ENCODE measurements around the gene F2. TPM values are rescaled to one million over a fixed set of nuclear protein-coding genes. Genes with fewer than 3 reads are reported as not detected.
A peak's percentile ranks its signal among the peaks of the same experiment; 100 is the strongest.
"Not testable (repeated sequence)": the region's sequence is repeated elsewhere in the genome, so short reads cannot be mapped to it uniquely, and the experiment has no call there.

The F2 gene
- not detected in 2 replicates for total RNA-seq (ENCODE audit: low replicate concordance)

GRCh38 chr11:46719048-46719542 lies at the start of gene F2:
TSS of gene F2 (plus strand) at chr11:46719213. CDS start at chr11:46719236, 23 bp downstream.
- DNase-seq (ENCODE audit: low read depth): no peak
- H3K4me3 ChIP-seq (ENCODE audit: low read depth, low read length): no peak within 1 kb of the TSS
- TF ChIP-seq CTCF (IDR thresholded peaks at IDR 0.05; ENCODE audit: insufficient read depth, low read length): no peak

GRCh38 chr11:46669711-46670139 lies 49.3 kb upstream of the F2 start:
- H3K4me3 ChIP-seq (ENCODE audit: low read depth, low read length): no peak overlapping the region
- no peak for DNase-seq (ENCODE audit: low read depth)
- peak; percentile 20 for TF ChIP-seq CTCF (IDR thresholded peaks at IDR 0.05; ENCODE audit: insufficient read depth, low read length)

- H3K4me3 ChIP-seq (ENCODE audit: low read depth, low read length); DNase-seq (ENCODE audit: low read depth): not testable (repeated sequence)
Measured at GRCh38 chr11:46670521-46670920, 48.5 kb upstream of the F2 start.

- DNase-seq (ENCODE audit: low read depth): no peak
- TF ChIP-seq CTCF (IDR thresholded peaks at IDR 0.05; ENCODE audit: insufficient read depth, low read length): no peak
- no peak overlapping the region for H3K4me3 ChIP-seq (ENCODE audit: low read depth, low read length)
Measured at GRCh38 chr11:46671958-46672315, 47.1 kb upstream of the F2 start.

GRCh38 chr11:46672381-46672839 lies 46.6 kb upstream of the F2 start:
- DNase-seq (ENCODE audit: low read depth): no peak
- TF ChIP-seq CTCF (IDR thresholded peaks at IDR 0.05; ENCODE audit: insufficient read depth, low read length): no peak
- H3K4me3 ChIP-seq (ENCODE audit: low read depth, low read length): no peak overlapping the region

GRCh38 chr11:46673713-46674462 lies 45.1 kb upstream of the F2 start:
- DNase-seq (ENCODE audit: low read depth): no peak
- H3K4me3 ChIP-seq (ENCODE audit: low read depth, low read length): no peak overlapping the region
- TF ChIP-seq CTCF (IDR thresholded peaks at IDR 0.05; ENCODE audit: insufficient read depth, low read length): no peak

- H3K4me3 ChIP-seq (ENCODE audit: low read depth, low read length): no peak overlapping the region
- no peak for TF ChIP-seq CTCF (IDR thresholded peaks at IDR 0.05; ENCODE audit: insufficient read depth, low read length)
- DNase-seq (ENCODE audit: low read depth): peak; percentile 47
Measured at GRCh38 chr11:46674463-46675287, 44.3 kb upstream of the F2 start.

Measured in fibroblast of the aortic adventitia (primary cell).